Measurements from ENCODE around the gene LSM2. TPM values are rescaled to one million over a fixed set of nuclear protein-coding genes. Genes with fewer than 3 reads are reported as not detected.

LSM2 gene
- total and polyA plus RNA-seq, 9 of the 15 experiments (the other 6 are each of a cell fraction or from before 2014, with no cell fraction given), result 154 to 407 (median 223) TPM

DNA sequence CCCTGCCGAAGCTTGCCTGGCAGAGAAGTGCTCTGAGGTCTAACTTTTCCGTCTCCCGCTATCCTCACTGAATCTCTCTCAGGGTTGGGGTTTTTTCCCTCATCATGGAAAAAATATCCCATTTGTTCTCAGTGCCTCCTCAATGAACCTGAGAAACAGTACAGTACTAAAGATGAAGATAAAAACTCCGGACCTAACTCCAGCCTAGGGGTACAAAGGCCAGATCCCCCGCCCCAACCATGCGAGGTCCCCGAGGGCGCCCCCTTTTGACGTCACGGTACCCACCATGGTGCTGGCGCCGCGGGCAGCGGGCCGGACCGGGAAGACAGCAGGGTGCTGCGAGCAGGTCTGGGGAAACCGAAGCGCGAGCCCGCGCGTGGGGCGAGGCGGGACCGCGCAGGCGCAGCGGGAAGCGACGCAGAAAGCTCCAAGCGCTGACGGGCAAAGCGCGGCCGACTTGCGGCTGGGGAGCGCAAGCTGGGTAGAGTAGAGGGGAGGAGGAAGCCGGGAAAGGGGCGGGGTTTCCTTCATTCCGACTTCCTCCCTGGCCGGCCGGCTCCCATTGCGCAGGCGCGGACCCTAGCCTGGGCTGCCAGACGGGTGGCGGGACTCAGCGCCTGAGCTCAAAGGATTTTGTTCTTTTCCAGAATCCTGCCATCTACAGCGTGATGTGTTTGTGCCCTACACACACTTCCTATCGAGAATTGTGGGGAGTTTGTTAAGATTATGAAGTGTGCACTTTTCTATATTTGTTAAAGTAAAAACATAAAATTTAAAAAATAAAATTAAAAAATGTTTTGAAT lies at the start of gene LSM2 (continued):
- TF ChIP-seq ZNF24 (IDR thresholded peaks at IDR 0.05) (peak; percentile 89), NELFE (IDR thresholded peaks at IDR 0.05; ENCODE audit: insufficient read depth, insufficient read length) (no peak), TEAD4 (IDR thresholded peaks at IDR 0.05; ENCODE audit: low read length) (no peak; the same call in 1 of the 2 replicates), TEAD4 (CRISPR knock-in tag; IDR thresholded peaks at IDR 0.05; ENCODE audit: borderline replicate concordance) (no peak), ZNF551 (CRISPR knock-in tag; IDR thresholded peaks at IDR 0.05) (no peak), HDAC1 (IDR thresholded peaks at IDR 0.05) (peak; percentile 68 to 99; a peak in 3 of 4 replicates), POLR3G (IDR thresholded peaks at IDR 0.05; ENCODE audit: extremely low read depth, insufficient read length, insufficient replicate concordance) (no peak), SMARCE1 (IDR thresholded peaks at IDR 0.05) (0 out of 2 replicates have a peak, but pooled peaks have one; percentile 15), ZNF830 (CRISPR knock-in tag; IDR thresholded peaks at IDR 0.05) (no peak), TEAD1 (CRISPR knock-in tag; IDR thresholded peaks at IDR 0.05) (peak in 1 of 2 experiments; percentile 83; a peak in 1 of 4 replicates), FOSL1 (tag; conservative IDR thresholded peaks at IDR 0.05) (peak; percentile 61; the same call in 1 of the 2 replicates), YBX1 (IDR thresholded peaks at IDR 0.05) (no peak), KLF13 (tag; IDR thresholded peaks at IDR 0.05; ENCODE audit: borderline replicate concordance, low read depth) (peak; percentile 70), ZNF668 (CRISPR knock-in tag; IDR thresholded peaks at IDR 0.05) (no peak; the same call in 1 of the 2 replicates), SETDB1 (IDR thresholded peaks at IDR 0.05; ENCODE audit: low read length) (peak; percentile 74), HMG20A (CRISPR knock-in tag; conservative IDR thresholded peaks at IDR 0.05) (peak; percentile 70; the same call in 1 of the 2 replicates), NCOR1 (IDR thresholded peaks at IDR 0.05) (no peak), IRF2 (CRISPR knock-in tag; IDR thresholded peaks at IDR 0.05) (no peak), POLR3A (IDR thresholded peaks at IDR 0.05; ENCODE audit: borderline replicate concordance, extremely low read depth, insufficient read depth, insufficient read length) (no peak), GTF2E2 (tag; IDR thresholded peaks at IDR 0.05) (0 out of 2 replicates have a peak, but pooled peaks have one; percentile 6), ZNF224 (CRISPR knock-in tag; IDR thresholded peaks at IDR 0.05) (no peak), SLC30A9 (CRISPR knock-in tag; IDR thresholded peaks at IDR 0.05) (no peak), ZNF586 (CRISPR knock-in tag; conservative IDR thresholded peaks at IDR 0.05) (peak; percentile 82; the same call in 1 of the 2 replicates), ETS2 (tag; IDR thresholded peaks at IDR 0.05; ENCODE audit: borderline replicate concordance, poor library complexity, severe bottlenecking) (no peak), HNRNPUL1 (IDR thresholded peaks at IDR 0.05; ENCODE audit: low read length) (no peak)
- TF ChIP-seq, protein P1, sequence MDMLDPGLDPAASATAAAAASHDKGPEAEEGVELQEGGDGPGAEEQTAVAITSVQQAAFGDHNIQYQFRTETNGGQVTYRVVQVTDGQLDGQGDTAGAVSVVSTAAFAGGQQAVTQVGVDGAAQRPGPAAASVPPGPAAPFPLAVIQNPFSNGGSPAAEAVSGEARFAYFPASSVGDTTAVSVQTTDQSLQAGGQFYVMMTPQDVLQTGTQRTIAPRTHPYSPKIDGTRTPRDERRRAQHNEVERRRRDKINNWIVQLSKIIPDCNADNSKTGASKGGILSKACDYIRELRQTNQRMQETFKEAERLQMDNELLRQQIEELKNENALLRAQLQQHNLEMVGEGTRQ (CRISPR knock-in tag; IDR thresholded peaks at IDR 0.05), result no peak
- TF ChIP-seq, protein P2, sequence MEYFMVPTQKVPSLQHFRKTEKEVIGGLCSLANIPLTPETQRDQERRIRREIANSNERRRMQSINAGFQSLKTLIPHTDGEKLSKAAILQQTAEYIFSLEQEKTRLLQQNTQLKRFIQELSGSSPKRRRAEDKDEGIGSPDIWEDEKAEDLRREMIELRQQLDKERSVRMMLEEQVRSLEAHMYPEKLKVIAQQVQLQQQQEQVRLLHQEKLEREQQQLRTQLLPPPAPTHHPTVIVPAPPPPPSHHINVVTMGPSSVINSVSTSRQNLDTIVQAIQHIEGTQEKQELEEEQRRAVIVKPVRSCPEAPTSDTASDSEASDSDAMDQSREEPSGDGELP (CRISPR knock-in tag; IDR thresholded peaks at IDR 0.05; ENCODE audit: borderline replicate concordance), result peak; percentile 92
